Fibroblast of lung (primary cell): ENCODE results near the gene TEX35. TPM values are rescaled to one million over a fixed set of nuclear protein-coding genes. Genes with fewer than 3 reads are reported as not detected.

Experiments used
- DNase-seq, 2 donors: peaks; one replicate each; pipeline versions ENCODE4 v3.0.0 to v3.0.0-alpha.2; 2010; ENCODE audit warnings: low read depth in 2 of 2
- H2AFZ ChIP-seq: 2 replicates; pipeline ENCODE4 v1.5.1; 2012; ENCODE audit warnings: low read length, control low read depth, inconsistent platforms
- H3K27ac ChIP-seq: 2 replicates; pipeline ENCODE4 v1.5.1; 2011; ENCODE audit warnings: low read length, control low read depth; ENCODE audit not compliant: insufficient read depth
- H3K27me3 ChIP-seq: 2 replicates; pipeline ENCODE4 v1.5.1; 2011; ENCODE audit warnings: mild to moderate bottlenecking, low read length; ENCODE audit not compliant: control insufficient read depth, insufficient read depth
- H3K36me3 ChIP-seq: 2 replicates; pipeline ENCODE4 v1.5.1; 2011; ENCODE audit warnings: low read length; ENCODE audit not compliant: control insufficient read depth, insufficient read depth
- H3K4me1 ChIP-seq: 2 replicates; pipeline ENCODE4 v1.5.1; 2011; ENCODE audit warnings: low read length; ENCODE audit not compliant: control insufficient read depth, insufficient read depth; ENCODE audit errors: extremely low read depth
- H3K4me2 ChIP-seq: 2 replicates; pipeline ENCODE4 v1.5.1; 2011; ENCODE audit warnings: low read length, control low read depth; ENCODE audit not compliant: insufficient read depth; ENCODE audit errors: extremely low read depth
- H3K4me3 ChIP-seq, 4 experiments: fragments of 200-600 bp in 1 of 4; sonication (generic) in 1 of 4; replicated peaks in 1 of 4; 2 replicates each; pipeline ENCODE4 v1.5.1; 2011 to 2016; ENCODE audit warnings: low read length in 4 of 4, low read depth in 3 of 4, mild to moderate bottlenecking in 3 of 4, control low read depth in 2 of 4, inconsistent platforms in 1 of 4, mixed read lengths in 1 of 4; ENCODE audit not compliant: insufficient read depth in 1 of 4; ENCODE audit errors: control extremely low read depth in 1 of 4
- H3K79me2 ChIP-seq: 2 replicates; pipeline ENCODE4 v1.5.1; 2012; ENCODE audit warnings: mild to moderate bottlenecking, low read length, inconsistent platforms; ENCODE audit not compliant: control insufficient read depth, insufficient read depth
- H3K9ac ChIP-seq: 2 replicates; pipeline ENCODE4 v1.5.1; 2011; ENCODE audit warnings: mild to moderate bottlenecking, low read length, control low read depth; ENCODE audit not compliant: insufficient read depth
- H3K9me3 ChIP-seq: 2 replicates; pipeline ENCODE4 v1.5.1; 2012; ENCODE audit warnings: low read depth, low read length; ENCODE audit not compliant: control insufficient read depth, insufficient read depth
- H4K20me1 ChIP-seq: 2 replicates; pipeline ENCODE4 v1.5.1; 2011; ENCODE audit warnings: low read length; ENCODE audit not compliant: control insufficient read depth, insufficient read depth; ENCODE audit errors: extremely low read depth
- EZH2 ChIP-seq: IDR thresholded peaks from 2 replicates; pipeline ENCODE4 v1.5.1; 2012; ENCODE audit warnings: low read length, control low read depth, mild to moderate bottlenecking; ENCODE audit errors: missing control alignments
- polyA plus RNA-seq, 2 donors: library from polyadenylated mRNA; depleted of rRNA in 1 of 2; stranded (reverse) in 1 of 2; unstranded in 1 of 2; fragments of >200 nt; gene quantifications; 2 replicates each; pipeline ENCODE4 v1.2.1, GENCODE V29; 2011 to 2012; ENCODE audit warnings: missing spikeins in 1 of 2
- total RNA-seq: library from RNA; depleted of rRNA; stranded (reverse); fragments of >200 nt; gene quantifications from 2 replicates; pipeline ENCODE4 v1.2.1, GENCODE V29; 2014
- TF ChIP-seq, protein P1 (sequence below), 2 donors: IDR thresholded peaks in 1 of 2; conservative IDR thresholded peaks in 1 of 2; 1 replicate in 1 of 2; 2 replicates in 1 of 2; pipeline ENCODE4 v1.5.1; 2011 to 2012; ENCODE audit warnings: low read length in 2 of 2, control low read depth in 1 of 2, inconsistent platforms in 1 of 2, low read depth in 1 of 2, mild to moderate bottlenecking in 1 of 2

TEX35 gene
- total and polyA plus RNA-seq, 2 donors (not counting 1 experiment from before 2014, with no cell fraction given) = 0.24 TPM; not detected in 1

DNA sequence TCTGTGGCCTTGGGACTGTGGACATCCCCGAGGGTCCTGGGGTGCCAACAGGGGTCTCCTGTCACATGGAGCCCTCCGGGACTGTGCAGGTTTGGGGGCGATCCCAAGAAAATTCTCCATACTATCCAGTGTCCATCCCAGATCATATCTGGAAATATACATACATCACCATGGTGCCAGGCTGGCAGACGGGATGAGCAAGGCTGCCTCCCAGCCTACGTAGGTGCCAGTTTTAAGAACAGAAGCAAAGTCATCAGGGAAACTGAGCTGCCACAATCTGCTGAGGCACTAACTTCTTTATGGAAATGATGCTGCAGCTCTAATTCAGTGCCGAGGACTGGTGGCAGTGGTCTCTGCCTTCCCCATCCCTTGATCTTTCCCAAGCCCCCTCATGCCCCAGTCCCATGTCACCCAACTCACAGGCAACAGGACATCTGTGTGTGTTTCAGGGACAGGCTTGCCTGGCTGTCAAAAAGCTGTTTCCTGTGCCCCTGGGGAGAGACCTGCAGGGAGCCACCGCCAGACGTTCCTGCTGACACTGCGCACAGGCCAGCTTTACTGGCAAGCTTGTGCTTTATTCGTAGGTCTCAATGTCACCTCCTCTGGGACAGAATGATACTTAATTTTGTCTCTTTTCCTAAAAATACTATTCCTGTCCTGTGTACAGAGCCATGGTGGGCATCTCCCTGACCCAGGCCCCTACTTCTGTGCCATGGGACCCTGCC lies 15.5 kb downstream of the TEX35 start:
- DNase-seq = no peak
- H3K4me1 ChIP-seq = peaks cover 18% of the 10 kb centered on the region
- no peak overlapping the region for H3K4me2 ChIP-seq
- no peak for TF ChIP-seq EZH2
- TF ChIP-seq, protein P1, sequence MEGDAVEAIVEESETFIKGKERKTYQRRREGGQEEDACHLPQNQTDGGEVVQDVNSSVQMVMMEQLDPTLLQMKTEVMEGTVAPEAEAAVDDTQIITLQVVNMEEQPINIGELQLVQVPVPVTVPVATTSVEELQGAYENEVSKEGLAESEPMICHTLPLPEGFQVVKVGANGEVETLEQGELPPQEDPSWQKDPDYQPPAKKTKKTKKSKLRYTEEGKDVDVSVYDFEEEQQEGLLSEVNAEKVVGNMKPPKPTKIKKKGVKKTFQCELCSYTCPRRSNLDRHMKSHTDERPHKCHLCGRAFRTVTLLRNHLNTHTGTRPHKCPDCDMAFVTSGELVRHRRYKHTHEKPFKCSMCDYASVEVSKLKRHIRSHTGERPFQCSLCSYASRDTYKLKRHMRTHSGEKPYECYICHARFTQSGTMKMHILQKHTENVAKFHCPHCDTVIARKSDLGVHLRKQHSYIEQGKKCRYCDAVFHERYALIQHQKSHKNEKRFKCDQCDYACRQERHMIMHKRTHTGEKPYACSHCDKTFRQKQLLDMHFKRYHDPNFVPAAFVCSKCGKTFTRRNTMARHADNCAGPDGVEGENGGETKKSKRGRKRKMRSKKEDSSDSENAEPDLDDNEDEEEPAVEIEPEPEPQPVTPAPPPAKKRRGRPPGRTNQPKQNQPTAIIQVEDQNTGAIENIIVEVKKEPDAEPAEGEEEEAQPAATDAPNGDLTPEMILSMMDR (conservative IDR thresholded peaks at IDR 0.05 in 1 of 2, IDR thresholded peaks at IDR 0.05 in 1 of 2; ENCODE audit: low read depth in 1 of 2, low read length in 2 of 2) = no peak
- no peak overlapping the region for H3K4me3 ChIP-seq
- no peak overlapping the region for H3K9ac ChIP-seq
- no peaks in the 10 kb centered on the region for H3K27me3 ChIP-seq
- H2AFZ ChIP-seq = no peak overlapping the region
- no peaks in the 10 kb centered on the region for H3K9me3 ChIP-seq
- no peaks in the 10 kb centered on the region for H4K20me1 ChIP-seq
- no peak overlapping the region for H3K27ac ChIP-seq
- H3K36me3 ChIP-seq = no peaks in the 10 kb centered on the region
- no peaks in the 10 kb centered on the region for H3K79me2 ChIP-seq

DNA sequence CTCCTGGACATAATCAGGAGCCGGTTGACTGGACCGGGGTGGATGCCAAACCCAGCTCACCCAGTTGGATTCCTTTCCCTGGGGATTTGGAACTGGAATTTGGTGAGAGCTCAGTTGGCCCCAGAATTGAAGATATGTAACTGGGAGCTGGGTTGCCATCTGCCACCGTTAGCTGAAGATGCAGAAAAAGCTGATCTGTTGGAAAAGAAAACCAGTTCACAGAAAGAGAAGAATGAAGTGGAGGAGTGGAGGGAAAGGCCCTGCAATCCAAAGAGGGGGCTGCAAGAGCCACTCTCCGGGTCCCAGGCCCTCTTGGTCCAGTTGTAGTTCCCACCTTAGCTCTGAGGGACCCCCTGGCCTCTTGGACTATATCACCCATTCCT lies 16.0 kb downstream of the TEX35 start:
- H3K4me3 ChIP-seq = no peak overlapping the region
- no peak overlapping the region for H3K27ac ChIP-seq
- no peaks in the 10 kb centered on the region for H3K9me3 ChIP-seq
- H3K4me1 ChIP-seq = peaks cover 18% of the 10 kb centered on the region
- H4K20me1 ChIP-seq = no peaks in the 10 kb centered on the region
- no peaks in the 10 kb centered on the region for H3K36me3 ChIP-seq
- DNase-seq = no peak
- no peak overlapping the region for H2AFZ ChIP-seq
- H3K4me2 ChIP-seq = no peak overlapping the region
- no peaks in the 10 kb centered on the region for H3K79me2 ChIP-seq
- TF ChIP-seq, protein P1 (conservative IDR thresholded peaks at IDR 0.05 in 1 of 2, IDR thresholded peaks at IDR 0.05 in 1 of 2; ENCODE audit: low read depth in 1 of 2, low read length in 2 of 2) = no peak
- no peak for TF ChIP-seq EZH2
- no peaks in the 10 kb centered on the region for H3K27me3 ChIP-seq
- no peak overlapping the region for H3K9ac ChIP-seq

DNA sequence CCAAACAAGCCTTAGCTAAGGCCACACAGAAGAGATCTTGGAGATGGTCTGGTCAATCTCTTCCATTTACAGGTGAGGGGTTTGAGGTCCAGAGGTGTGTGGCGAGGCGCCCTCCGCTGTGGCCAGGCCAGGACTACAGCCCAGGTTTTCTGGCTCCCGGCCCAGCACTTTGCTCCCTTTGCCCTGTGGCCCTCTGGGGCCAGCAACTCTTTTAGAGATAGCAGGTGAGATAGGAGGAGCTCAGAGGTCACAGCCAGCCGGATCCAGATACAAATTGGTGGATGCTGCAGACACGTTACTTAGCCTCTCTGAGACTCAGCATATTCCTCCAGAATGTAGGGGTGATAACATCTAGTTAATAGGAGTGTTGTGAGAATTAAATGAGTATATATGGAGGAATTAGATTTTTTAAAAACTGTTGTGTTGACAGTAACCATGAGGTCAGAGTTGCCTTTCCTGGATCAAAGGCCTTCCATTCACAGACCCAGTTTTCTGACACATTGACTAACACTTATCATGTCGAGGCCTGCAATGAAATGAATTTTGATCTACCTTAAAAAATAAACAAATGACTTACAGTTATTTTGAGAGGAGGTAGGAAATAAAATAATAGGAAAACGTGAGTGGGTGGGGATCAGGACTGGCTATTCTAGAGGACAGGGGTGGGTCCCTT lies 16.6 kb downstream of the TEX35 start:
- TF ChIP-seq, protein P1 (conservative IDR thresholded peaks at IDR 0.05 in 1 of 2, IDR thresholded peaks at IDR 0.05 in 1 of 2; ENCODE audit: low read depth in 1 of 2, low read length in 2 of 2) = no peak
- TF ChIP-seq EZH2 = no peak
- no peak overlapping the region for H3K9ac ChIP-seq
- no peak overlapping the region for H3K4me2 ChIP-seq
- H3K4me3 ChIP-seq = no peak overlapping the region
- H3K36me3 ChIP-seq = no peaks in the 10 kb centered on the region
- no peaks in the 10 kb centered on the region for H3K79me2 ChIP-seq
- no peak overlapping the region for H3K27ac ChIP-seq
- no peaks in the 10 kb centered on the region for H4K20me1 ChIP-seq
- no peaks in the 10 kb centered on the region for H3K27me3 ChIP-seq
- no peak overlapping the region for H2AFZ ChIP-seq
- H3K9me3 ChIP-seq = no peaks in the 10 kb centered on the region
- DNase-seq = no peak
- H3K4me1 ChIP-seq = peaks cover 18% of the 10 kb centered on the region
